SJSA1 (cell line): ENCODE measurements around the gene LAGE3. TPM values are rescaled to one million over a fixed set of nuclear protein-coding genes. Genes with fewer than 3 reads are reported as not detected.

Source experiments
- DNase-seq, 2 experiments: peaks; one replicate each; pipeline ENCODE4 v3.0.0-alpha.2; 2015 to 2020; ENCODE audit warnings: low spot score in 2 of 2, low read depth in 1 of 2
- H3K27ac ChIP-seq: fragments of 250-450 bp; sonication (Bioruptor Pico); 2 replicates; pipeline ENCODE4 v1.5.1; 2020; ENCODE audit warnings: mild to moderate bottlenecking, moderate library complexity
- H3K27me3 ChIP-seq: fragments of 250-450 bp; sonication (Bioruptor Pico); replicated peaks from 2 replicates; pipeline ENCODE4 v1.5.1; 2020; ENCODE audit warnings: mild to moderate bottlenecking, moderate library complexity
- H3K36me3 ChIP-seq: fragments of 250-450 bp; sonication (Bioruptor Pico); 2 replicates; pipeline ENCODE4 v1.5.1; 2020; ENCODE audit warnings: mild to moderate bottlenecking
- H3K4me1 ChIP-seq: fragments of 250-450 bp; sonication (Bioruptor Pico); replicated peaks from 2 replicates; pipeline ENCODE4 v1.6.1; 2021; ENCODE audit warnings: mild to moderate bottlenecking
- H3K4me3 ChIP-seq: fragments of 250-450 bp; sonication (Bioruptor Pico); 2 replicates; pipeline ENCODE4 v1.5.1; 2020; ENCODE audit warnings: mild to moderate bottlenecking
- H3K9me3 ChIP-seq: fragments of 250-450 bp; sonication (Bioruptor Pico); replicated peaks from 2 replicates; pipeline ENCODE4 v1.5.1; 2020; ENCODE audit warnings: mild to moderate bottlenecking
- total RNA-seq: library from RNA; depleted of rRNA; stranded (reverse); fragments of >200 nt; shearing (Covaris generic); gene quantifications from 2 replicates; pipeline ENCODE4 v1.2.3, GENCODE V29; 2014

Gene LAGE3
- total RNA-seq, 1 experiment from 2014 or later = 42.5 TPM

DNA sequence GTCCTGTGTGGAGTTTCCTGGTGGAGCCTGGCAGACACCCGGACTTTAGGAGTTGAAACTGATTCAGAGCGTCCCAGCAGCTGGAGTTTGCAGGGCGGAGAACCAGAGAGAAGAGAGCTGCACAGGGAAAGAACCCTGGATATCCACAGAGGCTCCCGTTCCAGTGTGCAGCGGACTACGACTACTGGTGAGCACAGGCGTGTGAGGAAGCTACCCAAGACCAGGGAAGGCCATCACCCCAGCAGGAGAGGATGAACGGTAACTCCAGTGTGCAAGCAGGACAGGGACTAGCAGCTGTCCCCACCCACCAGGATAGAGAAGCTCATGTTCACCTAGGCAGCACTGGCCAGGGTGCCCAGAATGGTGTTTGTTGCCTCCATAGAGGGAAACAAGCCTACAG is 2.3 kb downstream of the LAGE3 start:
- no peaks in the 10 kb centered on the region for H3K9me3 ChIP-seq
- H3K27me3 ChIP-seq = no peaks in the 10 kb centered on the region
- no peaks in the 10 kb centered on the region for H3K36me3 ChIP-seq
- H3K4me3 ChIP-seq = no peak overlapping the region
- no peak overlapping the region for H3K27ac ChIP-seq
- H3K4me1 ChIP-seq = peaks cover 10% of the 10 kb centered on the region
- DNase-seq = no peak

DNA sequence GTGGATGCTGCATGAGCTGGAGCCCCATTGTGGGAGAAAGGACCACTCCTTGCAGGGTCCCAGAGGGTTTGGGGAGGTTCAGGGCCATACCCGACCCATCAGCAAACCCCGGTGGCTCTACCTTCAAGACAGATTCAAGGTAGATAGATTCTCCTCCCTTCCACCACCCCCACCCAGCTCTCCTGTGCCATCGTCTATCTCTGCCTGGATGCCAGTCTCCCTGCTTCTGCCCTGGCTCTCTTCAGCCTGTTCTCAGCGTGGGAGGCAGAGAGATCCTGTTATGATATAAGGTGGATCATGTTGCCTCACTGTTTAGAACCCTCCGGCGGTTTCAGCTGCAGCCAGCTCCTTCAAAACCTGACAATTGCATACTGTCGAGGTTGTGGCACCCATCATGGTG is 5.4 kb downstream of the LAGE3 start:
- Histone ChIP-seq H3K9me3 (no peaks in the 10 kb centered on the region), H3K4me3 (no peak overlapping the region), H3K27ac (no peak overlapping the region), H3K4me1 (0 out of 2 replicates have a peak, but pooled peaks cover 3% of the 10 kb centered on the region), H3K27me3 (no peaks in the 10 kb centered on the region), H3K36me3 (no peaks in the 10 kb centered on the region)
- DNase-seq = no peak

- Histone ChIP-seq H3K4me3 (no peak overlapping the region), H3K9me3 (no peaks in the 10 kb centered on the region), H3K27me3 (no peaks in the 10 kb centered on the region), H3K4me1 (no peaks in the 10 kb centered on the region), H3K27ac (no peak overlapping the region), H3K36me3 (no peaks in the 10 kb centered on the region)
- DNase-seq = no peak
Observed at GRCh38 chrX:154472685-154473632, 6.1 kb downstream of the LAGE3 start.

- Histone ChIP-seq H3K27me3 (no peaks in the 10 kb centered on the region), H3K36me3 (no peaks in the 10 kb centered on the region), H3K9me3 (no peaks in the 10 kb centered on the region), H3K4me3 (no peak overlapping the region), H3K27ac (no peak overlapping the region), H3K4me1 (no peaks in the 10 kb centered on the region)
- DNase-seq = no peak
Observed at GRCh38 chrX:154471839-154472684, 7.0 kb downstream of the LAGE3 start.

- no peak overlapping the region for H3K27ac ChIP-seq
- no peak overlapping the region for H3K4me3 ChIP-seq
- H3K36me3 ChIP-seq = no peaks in the 10 kb centered on the region
- DNase-seq = no peak
- no peaks in the 10 kb centered on the region for H3K4me1 ChIP-seq
- H3K27me3 ChIP-seq = no peaks in the 10 kb centered on the region
- H3K9me3 ChIP-seq = no peaks in the 10 kb centered on the region
Observed at GRCh38 chrX:154470914-154471568, 8.0 kb downstream of the LAGE3 start.

DNA sequence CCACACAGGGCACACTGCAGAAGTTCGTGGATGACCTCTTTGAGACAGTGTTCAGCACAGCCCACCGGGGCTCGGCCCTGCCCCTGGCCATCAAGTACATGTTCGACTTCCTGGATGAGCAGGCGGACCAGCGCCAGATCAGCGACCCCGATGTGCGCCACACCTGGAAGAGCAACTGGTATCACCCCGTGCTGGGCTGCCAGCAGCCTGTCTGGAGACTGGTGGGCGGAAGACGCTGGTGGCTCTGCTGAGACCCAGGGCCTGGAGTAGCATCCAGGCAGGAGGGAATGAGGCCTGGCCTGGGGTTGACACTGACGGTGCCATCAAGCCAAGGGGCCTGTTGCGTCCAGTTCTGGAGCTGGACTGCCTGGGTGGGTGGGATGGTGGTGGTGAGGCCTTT is 8.6 kb downstream of the LAGE3 start:
- H3K9me3 ChIP-seq = no peaks in the 10 kb centered on the region
- H3K27me3 ChIP-seq = no peaks in the 10 kb centered on the region
- no peaks in the 10 kb centered on the region for H3K36me3 ChIP-seq
- no peak for DNase-seq
- no peaks in the 10 kb centered on the region for H3K4me1 ChIP-seq
- H3K4me3 ChIP-seq = no peak overlapping the region
- no peak overlapping the region for H3K27ac ChIP-seq

GRCh38 chrX:154469880-154470279 is 9.2 kb downstream of the LAGE3 start:
- no peaks in the 10 kb centered on the region for H3K27me3 ChIP-seq
- H3K4me3 ChIP-seq = no peak overlapping the region
- no peak overlapping the region for H3K27ac ChIP-seq
- no peaks in the 10 kb centered on the region for H3K36me3 ChIP-seq
- H3K4me1 ChIP-seq = no peaks in the 10 kb centered on the region
- H3K9me3 ChIP-seq = no peaks in the 10 kb centered on the region
- DNase-seq = no peak

GRCh38 chrX:154469114-154469513 is 10.0 kb downstream of the LAGE3 start:
- DNase-seq = no peak
- Histone ChIP-seq H3K36me3 (no peaks in the 10 kb centered on the region), H3K27me3 (no peaks in the 10 kb centered on the region)

GRCh38 chrX:154468217-154468616 is 10.9 kb downstream of the LAGE3 start:
- H3K4me3 ChIP-seq = no peak overlapping the region
- H3K27me3 ChIP-seq = no peaks in the 10 kb centered on the region
- DNase-seq = no peak
- no peaks in the 10 kb centered on the region for H3K36me3 ChIP-seq
- no peaks in the 10 kb centered on the region for H3K9me3 ChIP-seq
- H3K27ac ChIP-seq = no peak overlapping the region
- no peaks in the 10 kb centered on the region for H3K4me1 ChIP-seq

More at GRCh38 chrX:154469114-154469513, 10.0 kb downstream of the LAGE3 start:
- no peaks in the 10 kb centered on the region for H3K9me3 ChIP-seq
- no peak overlapping the region for H3K4me3 ChIP-seq
- H3K4me1 ChIP-seq = no peaks in the 10 kb centered on the region
- H3K27ac ChIP-seq = no peak overlapping the region

DNA sequence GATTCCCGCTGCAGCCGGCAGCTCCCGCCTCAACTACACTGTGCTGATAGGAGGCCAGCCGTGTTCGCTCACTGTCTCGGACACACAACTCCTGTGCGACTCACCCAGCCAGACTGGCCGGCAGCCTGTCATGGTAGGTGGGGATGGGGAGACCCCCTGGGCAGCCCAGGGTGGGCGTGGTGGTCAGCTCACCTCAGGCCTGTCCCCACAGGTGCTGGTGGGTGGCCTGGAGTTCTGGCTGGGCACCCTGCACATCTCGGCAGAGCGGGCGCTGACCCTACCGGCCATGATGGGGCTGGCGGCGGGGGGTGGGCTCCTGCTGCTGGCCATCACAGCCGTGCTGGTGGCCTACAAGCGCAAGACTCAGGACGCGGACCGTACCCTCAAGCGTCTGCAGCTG is 11.5 kb downstream of the LAGE3 start:
- no peak overlapping the region for H3K4me3 ChIP-seq
- H3K4me1 ChIP-seq = no peaks in the 10 kb centered on the region
- H3K36me3 ChIP-seq = no peaks in the 10 kb centered on the region
- no peak overlapping the region for H3K27ac ChIP-seq
- DNase-seq = no peak
- H3K9me3 ChIP-seq = no peaks in the 10 kb centered on the region
- no peaks in the 10 kb centered on the region for H3K27me3 ChIP-seq

DNA sequence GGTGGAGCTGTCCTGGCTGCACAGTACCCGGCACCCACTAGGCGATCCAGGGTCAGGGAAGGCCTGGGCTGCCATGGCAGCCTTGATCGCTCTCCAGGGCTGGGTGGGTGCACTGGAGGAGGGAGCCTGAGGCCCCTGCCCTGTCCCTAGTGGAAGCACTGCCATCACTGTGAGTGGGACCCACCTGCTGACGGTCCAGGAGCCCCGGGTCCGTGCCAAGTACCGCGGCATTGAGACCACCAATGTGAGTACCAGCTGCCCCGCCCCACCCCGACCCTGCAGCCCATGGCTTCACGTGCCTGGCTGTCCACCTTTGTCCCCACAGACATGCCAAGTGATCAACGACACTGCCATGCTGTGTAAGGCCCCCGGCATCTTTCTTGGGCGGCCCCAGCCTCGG is 12.2 kb downstream of the LAGE3 start:
- H3K9me3 ChIP-seq = no peaks in the 10 kb centered on the region
- H3K27ac ChIP-seq = no peak overlapping the region
- no peaks in the 10 kb centered on the region for H3K27me3 ChIP-seq
- H3K36me3 ChIP-seq = no peaks in the 10 kb centered on the region
- H3K4me3 ChIP-seq = no peak overlapping the region
- DNase-seq = no peak
- no peaks in the 10 kb centered on the region for H3K4me1 ChIP-seq

- H3K27ac ChIP-seq = no peak overlapping the region
- DNase-seq = no peak
- H3K9me3 ChIP-seq = no peaks in the 10 kb centered on the region
- H3K4me3 ChIP-seq = no peak overlapping the region
- no peaks in the 10 kb centered on the region for H3K27me3 ChIP-seq
- H3K4me1 ChIP-seq = no peaks in the 10 kb centered on the region
- H3K36me3 ChIP-seq = no peaks in the 10 kb centered on the region
Observed at GRCh38 chrX:154466036-154466435, 13.0 kb downstream of the LAGE3 start.

DNA sequence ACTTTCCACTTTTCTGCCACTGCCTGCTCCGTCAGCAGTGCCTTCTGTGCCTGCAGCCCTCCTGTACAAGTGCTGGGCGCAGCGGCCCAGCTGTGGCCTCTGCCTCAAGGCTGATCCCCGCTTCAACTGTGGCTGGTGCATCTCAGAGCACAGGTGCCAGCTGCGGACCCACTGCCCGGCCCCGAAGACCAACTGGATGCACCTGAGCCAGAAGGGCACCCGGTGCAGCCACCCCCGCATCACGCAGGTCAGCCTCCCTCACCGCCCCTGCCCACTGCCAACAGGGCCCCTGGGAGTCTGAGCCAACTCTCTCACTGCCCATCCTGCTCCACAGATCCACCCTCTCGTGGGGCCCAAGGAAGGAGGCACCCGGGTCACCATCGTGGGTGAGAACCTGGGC is 13.5 kb downstream of the LAGE3 start:
- Histone ChIP-seq H3K27me3 (no peaks in the 10 kb centered on the region), H3K4me1 (no peaks in the 10 kb centered on the region), H3K4me3 (no peak overlapping the region), H3K9me3 (no peaks in the 10 kb centered on the region), H3K27ac (no peak overlapping the region), H3K36me3 (no peaks in the 10 kb centered on the region)
- DNase-seq = no peak
